GM21526 (cell line): ENCODE data around the gene LRRC4B.

Experiments
- ATAC-seq: cut with Tn5 transposase; IDR thresholded peaks from one replicate; pipeline ENCODE4 v1.9.1; 2021; ENCODE audit warnings: moderate library complexity; ENCODE audit not compliant: unreplicated experiment, low FRiP score

LRRC4B gene

GRCh38 chr19:50509366-50509765, 58.9 kb downstream of the LRRC4B start:
- ATAC-seq: no peak

GRCh38 chr19:50508843-50509190, 59.4 kb downstream of the LRRC4B start:
- ATAC-seq: no peak

GRCh38 chr19:50507376-50507775, 60.9 kb downstream of the LRRC4B start:
- ATAC-seq: no peak

GRCh38 chr19:50506700-50507099, 61.5 kb downstream of the LRRC4B start:
- no peak for ATAC-seq

GRCh38 chr19:50505856-50506611, 62.2 kb downstream of the LRRC4B start:
- ATAC-seq: no peak

GRCh38 chr19:50501568-50502475, 66.4 kb downstream of the LRRC4B start:
- no peak for ATAC-seq

DNA sequence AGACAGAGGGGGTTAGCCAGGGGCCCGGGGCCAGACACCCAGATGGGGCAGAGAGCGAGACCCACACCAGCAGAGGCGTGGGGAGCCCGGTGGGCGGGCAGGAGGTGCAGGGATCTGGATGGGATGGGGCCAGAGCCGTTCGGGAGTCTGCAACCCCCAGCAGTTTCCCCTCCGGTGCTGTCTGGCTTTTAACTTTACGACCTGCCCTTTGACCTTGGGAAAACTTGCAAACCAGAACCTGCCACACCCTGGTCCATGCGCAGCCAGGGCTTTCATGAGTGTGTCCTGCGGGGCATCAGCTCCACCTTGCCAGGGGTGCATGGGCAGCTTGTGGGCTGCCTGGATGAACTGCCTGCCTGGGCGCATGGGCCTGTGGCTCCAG, 67.1 kb downstream of the LRRC4B start:
- no peak for ATAC-seq

GRCh38 chr19:50500753-50501151, 67.5 kb downstream of the LRRC4B start:
- no peak for ATAC-seq

- no peak for ATAC-seq
These were observed 68.0 kb downstream of the LRRC4B start for GRCh38 chr19:50500060-50500752.

DNA sequence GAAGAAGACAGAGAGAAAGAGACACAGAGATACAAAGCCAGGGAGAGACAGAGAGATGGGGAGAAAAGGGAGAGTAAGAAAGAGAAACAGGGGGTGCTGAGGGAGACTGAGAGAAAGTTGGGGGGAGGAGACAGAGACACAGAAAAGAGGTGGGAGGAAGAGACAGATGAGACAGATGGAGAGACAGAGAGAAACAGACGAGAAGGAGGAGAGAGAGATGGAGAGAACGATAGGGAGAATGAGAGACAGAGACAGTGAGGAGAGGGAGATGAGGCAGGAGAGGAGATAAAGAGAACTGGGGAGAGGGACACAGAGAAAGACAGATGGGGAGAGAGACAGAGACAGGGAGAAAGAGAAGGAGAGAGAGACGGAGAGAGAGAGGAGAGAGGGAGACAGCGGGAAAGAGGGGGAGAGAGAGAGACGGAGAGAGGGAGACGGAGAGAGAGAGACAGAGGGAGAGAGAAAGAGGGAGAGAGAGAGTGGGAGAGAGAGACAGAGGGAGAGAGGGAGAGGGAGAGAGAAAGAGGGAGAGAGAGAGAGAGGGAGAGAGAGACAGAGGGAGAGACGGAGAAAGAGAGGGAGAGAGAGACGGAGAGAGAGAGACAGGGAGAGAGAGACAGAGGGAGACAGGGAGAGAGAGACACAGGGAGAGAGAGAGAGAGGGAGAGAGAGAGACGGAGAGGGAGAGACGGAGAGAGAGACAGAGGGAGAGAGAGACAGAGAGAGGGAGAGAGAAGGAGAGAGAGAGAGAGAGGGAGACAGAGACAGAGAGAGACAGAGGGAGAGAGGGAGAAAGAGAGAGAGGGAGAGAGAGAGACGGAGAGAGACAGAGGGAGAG, 69.8 kb downstream of the LRRC4B start:
- ATAC-seq: no peak

- ATAC-seq: no peak
These were observed 71.2 kb downstream of the LRRC4B start for GRCh38 chr19:50497022-50497405.

- ATAC-seq: no peak
These were observed 71.8 kb downstream of the LRRC4B start for GRCh38 chr19:50496189-50497021.

DNA sequence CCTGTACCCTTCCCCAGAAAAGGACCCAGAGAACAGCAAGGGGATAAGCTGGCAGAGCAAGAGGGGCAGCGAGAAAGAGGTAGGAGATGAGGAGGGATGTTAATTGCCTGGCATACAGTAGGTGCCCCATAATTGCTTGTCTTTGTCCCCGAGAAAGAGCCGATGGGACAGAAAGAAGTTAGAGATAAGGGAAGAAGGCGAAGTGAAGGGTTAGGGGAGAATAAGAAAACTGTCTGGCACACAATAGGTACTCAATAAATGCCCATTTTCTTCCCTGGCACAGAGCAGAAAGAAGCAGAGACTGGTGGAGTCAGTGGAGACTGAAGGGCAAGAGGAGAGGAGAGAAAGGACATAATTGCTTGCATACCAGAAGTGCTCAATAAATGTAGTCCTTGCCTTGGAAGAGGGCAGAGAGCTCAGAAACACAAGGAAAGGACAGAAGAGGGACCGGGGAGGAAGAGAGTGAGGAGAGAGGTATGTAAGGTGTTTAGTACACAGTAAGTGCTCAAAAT, 73.2 kb downstream of the LRRC4B start:
- ATAC-seq: no peak

DNA sequence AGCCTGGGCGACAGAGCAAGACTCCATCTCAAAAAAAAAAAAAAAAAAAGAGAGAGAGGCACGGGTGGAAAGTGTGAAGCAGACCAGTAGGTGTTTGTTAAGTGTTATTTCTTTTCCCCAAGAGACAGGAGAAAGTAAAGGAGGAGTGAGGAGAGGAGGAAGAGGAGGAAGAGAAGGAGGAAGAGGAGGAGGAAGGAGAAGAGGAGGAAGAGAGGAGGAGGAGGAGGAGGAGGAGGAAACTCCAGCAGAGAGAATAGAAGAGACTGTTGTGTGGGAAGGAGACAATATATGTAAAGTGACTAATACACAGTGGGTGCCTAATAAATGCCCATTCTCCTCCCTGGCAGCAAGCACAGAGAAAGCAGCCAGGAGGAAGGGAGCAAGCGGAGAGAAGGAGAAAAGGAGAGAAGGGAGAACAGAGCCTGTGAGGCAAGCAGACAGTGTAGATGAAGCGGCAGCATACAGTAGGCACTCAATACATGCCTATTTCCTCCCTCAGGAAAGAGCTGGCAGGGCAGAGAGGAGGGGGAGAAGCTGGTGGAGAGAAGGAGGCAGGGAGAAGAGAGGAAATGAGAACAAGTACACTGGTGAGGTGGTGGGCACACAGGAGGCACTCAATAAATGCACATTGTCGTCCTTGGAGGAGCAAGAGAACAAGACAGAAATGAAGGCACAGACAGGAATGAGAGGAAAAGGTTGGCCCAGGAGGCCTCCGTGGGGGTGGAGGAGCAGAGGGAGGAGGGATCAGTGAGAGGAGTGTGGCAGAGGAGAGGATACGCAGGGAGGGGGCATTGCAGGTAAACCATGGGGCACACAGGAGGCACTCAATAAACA, 73.8 kb downstream of the LRRC4B start:
- ATAC-seq: no peak

- ATAC-seq: no peak
These were observed 75.1 kb downstream of the LRRC4B start for GRCh38 chr19:50493171-50493570.

DNA sequence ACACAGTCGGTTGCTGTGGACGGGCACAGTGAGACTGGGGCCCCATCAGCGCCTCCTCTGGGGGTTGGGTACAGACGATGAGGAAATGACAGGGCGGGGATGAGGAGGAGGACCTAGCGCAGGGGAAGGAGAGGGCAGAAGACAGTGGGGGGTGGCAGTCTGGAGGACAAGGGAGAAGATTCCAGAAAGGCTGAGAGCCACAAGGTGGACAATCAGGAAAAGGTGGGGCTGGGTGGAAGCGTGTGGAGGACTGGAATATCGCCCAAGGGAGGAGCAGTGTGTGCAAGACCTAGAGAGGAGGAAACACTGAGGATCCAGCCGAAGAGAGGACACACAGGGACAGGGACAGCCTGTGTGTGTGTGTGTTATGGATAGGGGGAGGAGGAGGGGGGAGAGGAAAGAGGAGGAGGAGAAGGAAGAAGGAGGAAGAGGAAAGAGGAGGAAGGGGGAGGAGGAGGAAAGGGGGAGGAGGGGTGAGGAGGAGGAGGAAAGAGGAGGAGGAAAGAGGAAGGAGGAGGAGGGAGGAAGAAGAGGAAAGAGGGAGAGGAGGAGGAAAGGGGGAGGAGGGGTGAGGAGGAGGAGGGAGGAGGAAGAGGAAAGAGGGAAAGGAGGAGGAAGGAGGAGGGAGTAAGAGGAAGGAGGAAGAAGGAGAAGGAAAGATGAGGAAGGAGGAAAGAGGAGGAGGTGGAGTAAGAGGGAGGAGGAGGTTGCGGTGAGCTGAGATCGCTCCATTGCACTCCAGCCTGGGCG, 75.8 kb downstream of the LRRC4B start:
- no peak for ATAC-seq

- ATAC-seq: no peak
These were observed 77.2 kb downstream of the LRRC4B start for GRCh38 chr19:50490991-50491472.

DNA sequence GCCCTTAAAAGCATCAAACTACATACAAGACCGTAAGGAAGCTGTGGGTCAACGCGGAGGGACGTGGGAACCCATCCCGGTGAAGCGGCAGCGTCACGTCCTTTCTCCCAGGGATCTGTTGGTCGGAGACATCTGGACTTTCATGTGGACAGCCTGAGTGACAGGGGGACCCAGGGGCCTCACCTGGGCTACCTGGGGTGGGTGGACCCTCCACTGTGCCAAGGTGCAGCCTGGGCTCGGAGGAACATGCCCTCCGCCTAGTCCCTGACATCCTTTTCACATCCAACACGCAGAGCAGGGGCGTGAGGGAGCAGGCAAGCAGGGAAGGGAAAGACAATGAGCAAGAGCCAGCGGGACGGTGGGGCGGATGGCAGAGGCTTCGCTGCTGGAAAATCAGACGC, 77.8 kb downstream of the LRRC4B start:
- ATAC-seq: no peak
